Caco-2 (cell line): Measurements from ENCODE around the gene OLAH. TPM values are rescaled to one million over a fixed set of nuclear protein-coding genes. Genes with fewer than 3 reads are reported as not detected.

Experiments used
- BruUV-seq: library from RNA; stranded (reverse); fragments of 400-500 nt; replicated peaks from 2 replicates; lab custom pipeline; 2021; lab: Mats Ljungman, UMichigan
- CTCF ChIA-PET: fragments of 300-600 bp; sonication (Branson Sonifier 250); formaldehyde crosslinking; loops from one replicate; lab custom pipeline; 2022; ENCODE audit warnings: antibody characterized with exemption; lab: Charles Lee
- POLR2A ChIA-PET: fragments of 300-600 bp; sonication (Branson Sonifier 250); formaldehyde crosslinking; loops from one replicate; lab custom pipeline; 2022; ENCODE audit warnings: antibody characterized with exemption; lab: Charles Lee
- DNase-seq, 2 experiments: peaks; one replicate each; pipeline versions ENCODE4 v3.0.0 to v3.0.0-alpha.2; 2020 to 2022
- H3K27me3 ChIP-seq: replicated peaks from 2 replicates; pipeline ENCODE4 v1.6.0; 2011; ENCODE audit warnings: low read length; ENCODE audit not compliant: control insufficient read depth, insufficient read depth
- H3K36me3 ChIP-seq: 2 replicates; pipeline ENCODE4 v1.5.1; 2011; ENCODE audit warnings: low read length; ENCODE audit not compliant: control insufficient read depth, insufficient read depth
- H3K4me1 ChIP-seq: fragments of 250-450 bp; sonication (Bioruptor Pico); 2 replicates; pipeline ENCODE4 v1.5.1; 2020; ENCODE audit warnings: mild to moderate bottlenecking
- H3K4me3 ChIP-seq: 2 replicates; pipeline ENCODE4 v1.5.1; 2011; ENCODE audit warnings: low read depth, mild to moderate bottlenecking, control low read depth, low read length
- H3K9me3 ChIP-seq: fragments of 250-450 bp; sonication (Bioruptor Pico); 2 replicates; pipeline ENCODE4 v1.5.1; 2020; ENCODE audit warnings: mild to moderate bottlenecking, moderate library complexity
- H3K27ac Mint-ChIP-seq: one replicate; pipeline ENCODE4 v1.8.0; 2022; ENCODE audit warnings: mixed read lengths; ENCODE audit not compliant: unreplicated experiment
- H3K27me3 Mint-ChIP-seq: one replicate; pipeline ENCODE4 v1.8.0; 2022; ENCODE audit warnings: mixed read lengths; ENCODE audit not compliant: insufficient read depth, unreplicated experiment
- H3K36me3 Mint-ChIP-seq: one replicate; pipeline ENCODE4 v1.8.0; 2022; ENCODE audit warnings: mild to moderate bottlenecking, mixed read lengths; ENCODE audit not compliant: insufficient read depth, unreplicated experiment
- H3K4me1 Mint-ChIP-seq: one replicate; pipeline ENCODE4 v1.8.0; 2022; ENCODE audit warnings: low read depth, mixed read lengths; ENCODE audit not compliant: unreplicated experiment
- H3K4me3 Mint-ChIP-seq: one replicate; pipeline ENCODE4 v1.8.0; 2022; ENCODE audit warnings: mild to moderate bottlenecking, moderate library complexity, mixed read lengths; ENCODE audit not compliant: unreplicated experiment
- H3K9me3 Mint-ChIP-seq: one replicate; pipeline ENCODE4 v1.8.0; 2022; ENCODE audit warnings: mixed read lengths; ENCODE audit not compliant: unreplicated experiment
- CTCF ChIP-seq, 2 experiments: fragments of 200-600 bp in 1 of 2; IDR thresholded peaks; 1 replicate in 1 of 2; 2 replicates in 1 of 2; pipeline versions ENCODE4 v1.5.1 to v1.8.0; 2011 to 2022; ENCODE audit warnings: antibody characterized with exemption in 1 of 2, control low read depth in 1 of 2, inconsistent platforms in 1 of 2, low read depth in 1 of 2, low read length in 1 of 2, mild to moderate bottlenecking in 1 of 2, moderate library complexity in 1 of 2; ENCODE audit not compliant: insufficient read depth in 1 of 2, severe bottlenecking in 1 of 2, unreplicated experiment in 1 of 2
- intact Hi-C: fragments of 100-400 bp; cut with micrococcal nuclease; formaldehyde crosslinking; loops from one replicate; pipeline ENCODE4 v1.10.0; 2022; ENCODE audit not compliant: unreplicated experiment
- total RNA-seq: library from RNA; stranded (reverse); gene quantifications from 2 replicates; pipeline ENCODE4 v1.2.3, GENCODE V29; 2022

OLAH gene
- total RNA-seq, 1 experiment from 2014 or later, result not detected

DNA sequence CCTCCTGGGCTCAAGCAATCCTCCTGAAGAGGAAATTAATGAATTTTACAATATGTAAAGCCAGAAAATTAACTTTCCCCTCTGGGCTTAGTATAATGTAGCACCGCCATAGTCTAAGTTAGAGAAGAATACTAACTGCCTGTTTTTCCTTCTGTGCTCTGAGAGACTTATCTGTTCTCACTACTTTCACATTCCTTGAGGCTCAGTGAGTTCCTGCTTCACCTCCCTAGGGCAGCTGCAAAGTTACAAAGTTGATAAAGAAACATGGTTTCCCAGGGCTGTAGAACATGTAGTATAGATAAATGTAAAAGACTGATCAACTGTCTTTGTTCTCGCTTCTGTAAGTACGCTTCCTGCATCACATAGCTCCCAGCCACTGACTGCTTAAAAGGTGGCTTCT, 16.0 kb upstream of the OLAH start:
- Mint-ChIP-seq H3K9me3 (no peaks in the 10 kb centered on the region), H3K4me1 (peaks cover 15% of the 10 kb centered on the region), H3K27ac (no peak overlapping the region), H3K4me3 (no peak overlapping the region), H3K36me3 (peaks cover 6% of the 10 kb centered on the region), H3K27me3 (no peaks in the 10 kb centered on the region)
- H3K4me1 ChIP-seq, result peaks cover 20% of the 10 kb centered on the region
- H3K36me3 ChIP-seq, result no peaks in the 10 kb centered on the region
- H3K27me3 ChIP-seq, result no peaks in the 10 kb centered on the region
- intact Hi-C loops, result no loop called here
- no peaks in the 10 kb centered on the region for H3K9me3 ChIP-seq
- TF ChIP-seq CTCF (IDR thresholded peaks at IDR 0.05; ENCODE audit: insufficient read depth in 1 of 2, low read depth in 1 of 2, low read length in 1 of 2, severe bottlenecking in 1 of 2, unreplicated experiment in 1 of 2), result no peak
- POLR2A ChIA-PET, result no interaction called here
- H3K4me3 ChIP-seq, result no peak overlapping the region
- DNase-seq, result no peak
- CTCF ChIA-PET, result no interaction called here
- no TSS peak for BruUV-seq

- BruUV-seq, result no TSS peak
- Histone ChIP-seq H3K9me3 (no peaks in the 10 kb centered on the region), H3K4me3 (no peak overlapping the region), H3K27me3 (no peaks in the 10 kb centered on the region), H3K36me3 (no peaks in the 10 kb centered on the region), H3K4me1 (peaks cover 6% of the 10 kb centered on the region; the same call in 1 of the 2 replicates)
- CTCF ChIA-PET, result no interaction called here
- no peaks in the 10 kb centered on the region for H3K27me3 Mint-ChIP-seq
- H3K36me3 Mint-ChIP-seq, result no peaks in the 10 kb centered on the region
- no peaks in the 10 kb centered on the region for H3K4me1 Mint-ChIP-seq
- no peak for DNase-seq
- intact Hi-C loops, result no loop called here
- peaks cover 10% of the 10 kb centered on the region for H3K9me3 Mint-ChIP-seq
- H3K4me3 Mint-ChIP-seq, result no peak overlapping the region
- no peak for TF ChIP-seq CTCF (IDR thresholded peaks at IDR 0.05; ENCODE audit: insufficient read depth in 1 of 2, low read depth in 1 of 2, low read length in 1 of 2, severe bottlenecking in 1 of 2, unreplicated experiment in 1 of 2)
- POLR2A ChIA-PET, result no interaction called here
- H3K27ac Mint-ChIP-seq, result no peak overlapping the region
These were observed 8.1 kb upstream of the OLAH start for GRCh38 chr10:15035385-15036301.

- POLR2A ChIA-PET, result no interaction called here
- H3K9me3 Mint-ChIP-seq, result peaks cover 10% of the 10 kb centered on the region
- Histone ChIP-seq H3K9me3 (no peaks in the 10 kb centered on the region), H3K36me3 (no peaks in the 10 kb centered on the region), H3K4me1 (peaks cover 6% of the 10 kb centered on the region; the same call in 1 of the 2 replicates), H3K4me3 (no peak overlapping the region), H3K27me3 (no peaks in the 10 kb centered on the region)
- no peak for DNase-seq
- no peak overlapping the region for H3K27ac Mint-ChIP-seq
- no peaks in the 10 kb centered on the region for H3K4me1 Mint-ChIP-seq
- CTCF ChIA-PET, result no interaction called here
- no TSS peak for BruUV-seq
- no peak overlapping the region for H3K4me3 Mint-ChIP-seq
- no peak for TF ChIP-seq CTCF (IDR thresholded peaks at IDR 0.05; ENCODE audit: insufficient read depth in 1 of 2, low read depth in 1 of 2, low read length in 1 of 2, severe bottlenecking in 1 of 2, unreplicated experiment in 1 of 2)
- H3K36me3 Mint-ChIP-seq, result no peaks in the 10 kb centered on the region
- no peaks in the 10 kb centered on the region for H3K27me3 Mint-ChIP-seq
- intact Hi-C loops, result no loop called here
These were observed 6.1 kb upstream of the OLAH start for GRCh38 chr10:15037691-15038090.
